Measurements from ENCODE around the gene PNPLA8.

Gene PNPLA8

GRCh38 chr7:108425714-108426275 is 100.1 kb downstream of the PNPLA8 start:
- H3K4me3 ChIP-seq (ENCODE audit: low read depth, low read length), result no peak overlapping the region
- H3K36me3 ChIP-seq (replicated peaks), result no peaks in the 10 kb centered on the region
- in situ Hi-C loops (cut with HindIII; ENCODE audit: low pct_ligation_motif_present, low sequenced_read_pairs), result no loop called here
- H3K27me3 ChIP-seq (replicated peaks), result no peaks in the 10 kb centered on the region
- DNase-seq, result no peak
- no peak for TF ChIP-seq CTCF (IDR thresholded peaks at IDR 0.05; ENCODE audit: low read depth, low read length, missing control alignments)
- no peak overlapping the region for H3K27ac ChIP-seq

- H3K36me3 ChIP-seq (replicated peaks), result no peaks in the 10 kb centered on the region
- H3K4me3 ChIP-seq (ENCODE audit: low read depth, low read length), result no peak overlapping the region
- no peak for TF ChIP-seq CTCF (IDR thresholded peaks at IDR 0.05; ENCODE audit: low read depth, low read length, missing control alignments)
- no peak for DNase-seq
- no peak overlapping the region for H3K27ac ChIP-seq
- H3K27me3 ChIP-seq (replicated peaks), result no peaks in the 10 kb centered on the region
- in situ Hi-C loops (cut with HindIII; ENCODE audit: low pct_ligation_motif_present, low sequenced_read_pairs), result no loop called here
Measured at GRCh38 chr7:108424013-108424412, 101.9 kb downstream of the PNPLA8 start.

GRCh38 chr7:108423089-108423989 is 102.6 kb downstream of the PNPLA8 start:
- no peak for DNase-seq
- Histone ChIP-seq H3K4me3 (ENCODE audit: low read depth, low read length) (no peak overlapping the region), H3K27me3 (replicated peaks) (no peaks in the 10 kb centered on the region), H3K36me3 (replicated peaks) (no peaks in the 10 kb centered on the region), H3K27ac (no peak overlapping the region)
- no peak for TF ChIP-seq CTCF (IDR thresholded peaks at IDR 0.05; ENCODE audit: low read depth, low read length, missing control alignments)
- in situ Hi-C loops (cut with HindIII; ENCODE audit: low pct_ligation_motif_present, low sequenced_read_pairs), result no loop called here

GRCh38 chr7:108421720-108422331 is 104.1 kb downstream of the PNPLA8 start:
- no peaks in the 10 kb centered on the region for H3K36me3 ChIP-seq (replicated peaks)
- no peak for DNase-seq
- no peak overlapping the region for H3K27ac ChIP-seq
- in situ Hi-C loops (cut with HindIII; ENCODE audit: low pct_ligation_motif_present, low sequenced_read_pairs), result no loop called here
- no peaks in the 10 kb centered on the region for H3K27me3 ChIP-seq (replicated peaks)
- no peak overlapping the region for H3K4me3 ChIP-seq (ENCODE audit: low read depth, low read length)
- TF ChIP-seq CTCF (IDR thresholded peaks at IDR 0.05; ENCODE audit: low read depth, low read length, missing control alignments), result no peak
